ENCODE data around the gene AK4.
"Not testable (repeated sequence)": the region's sequence is repeated elsewhere in the genome, so short reads cannot be mapped to it uniquely, and the experiment has no call there.

AK4 gene

GRCh38 chr1:65231718-65232330, 83.8 kb downstream of the AK4 start:
- no peak for DNase-seq
- in situ Hi-C loops (cut with MboI; ENCODE audit: low pct_unique_long_range_greater_than_20kb, low sequenced_read_pairs): loop anchor here (25.0 kb wide), 1 partner anchor 455 kb away; no protein-coding TSS in a partner anchor

DNA sequence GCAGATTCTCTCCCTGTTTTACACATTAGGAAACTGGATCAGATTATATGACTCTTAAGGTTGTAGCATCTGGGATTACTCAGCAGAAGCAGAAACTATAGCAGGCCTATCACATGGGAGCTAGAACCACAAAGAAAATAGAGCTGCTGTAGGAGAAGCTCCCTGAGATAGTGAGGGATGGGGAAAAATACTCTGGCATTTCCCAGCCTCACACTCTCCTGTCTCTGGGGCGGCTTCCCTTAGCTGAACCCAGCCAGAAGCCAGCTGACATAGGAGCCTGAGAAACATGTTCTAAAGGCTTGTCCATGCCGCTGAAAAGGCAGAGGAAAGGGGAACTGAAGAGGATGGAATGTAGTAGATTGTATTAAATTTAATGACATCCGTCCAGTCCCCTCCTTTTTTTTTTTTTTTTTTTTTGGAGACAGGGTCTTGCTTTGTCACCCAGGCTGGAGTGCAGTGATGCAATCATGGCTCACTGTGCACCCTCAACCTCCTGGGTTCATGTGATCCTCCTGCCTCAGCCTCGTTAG, 84.5 kb downstream of the AK4 start:
- peak; percentile 34 for DNase-seq
- in situ Hi-C loops (cut with MboI; ENCODE audit: low pct_unique_long_range_greater_than_20kb, low sequenced_read_pairs): loop anchor here (25.0 kb wide), 1 partner anchor 455 kb away; no protein-coding TSS in a partner anchor

DNA sequence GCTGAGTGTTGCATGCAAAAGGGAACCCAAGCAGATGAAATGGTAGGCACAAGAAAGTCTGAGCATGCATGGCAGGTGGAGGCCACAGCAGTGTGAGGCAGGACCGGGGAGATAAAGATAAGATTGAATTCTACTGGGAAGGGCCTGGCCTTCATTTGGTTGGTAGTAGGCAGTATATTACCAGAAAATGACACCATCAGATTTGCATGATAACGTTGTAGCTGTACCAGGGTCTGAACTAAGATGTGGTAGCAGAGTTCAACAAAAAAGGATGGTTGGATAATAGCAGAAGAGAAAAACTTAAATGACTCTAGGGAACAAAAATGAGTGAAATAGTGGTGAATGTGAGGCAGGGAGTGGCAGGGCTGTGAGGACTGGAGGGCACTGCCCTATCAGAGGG, 85.8 kb downstream of the AK4 start:
- in situ Hi-C loops (cut with MboI; ENCODE audit: low pct_unique_long_range_greater_than_20kb, low sequenced_read_pairs): loop anchor here (25.0 kb wide), 1 partner anchor 454 kb away; no protein-coding TSS in a partner anchor
- DNase-seq: no peak

DNA sequence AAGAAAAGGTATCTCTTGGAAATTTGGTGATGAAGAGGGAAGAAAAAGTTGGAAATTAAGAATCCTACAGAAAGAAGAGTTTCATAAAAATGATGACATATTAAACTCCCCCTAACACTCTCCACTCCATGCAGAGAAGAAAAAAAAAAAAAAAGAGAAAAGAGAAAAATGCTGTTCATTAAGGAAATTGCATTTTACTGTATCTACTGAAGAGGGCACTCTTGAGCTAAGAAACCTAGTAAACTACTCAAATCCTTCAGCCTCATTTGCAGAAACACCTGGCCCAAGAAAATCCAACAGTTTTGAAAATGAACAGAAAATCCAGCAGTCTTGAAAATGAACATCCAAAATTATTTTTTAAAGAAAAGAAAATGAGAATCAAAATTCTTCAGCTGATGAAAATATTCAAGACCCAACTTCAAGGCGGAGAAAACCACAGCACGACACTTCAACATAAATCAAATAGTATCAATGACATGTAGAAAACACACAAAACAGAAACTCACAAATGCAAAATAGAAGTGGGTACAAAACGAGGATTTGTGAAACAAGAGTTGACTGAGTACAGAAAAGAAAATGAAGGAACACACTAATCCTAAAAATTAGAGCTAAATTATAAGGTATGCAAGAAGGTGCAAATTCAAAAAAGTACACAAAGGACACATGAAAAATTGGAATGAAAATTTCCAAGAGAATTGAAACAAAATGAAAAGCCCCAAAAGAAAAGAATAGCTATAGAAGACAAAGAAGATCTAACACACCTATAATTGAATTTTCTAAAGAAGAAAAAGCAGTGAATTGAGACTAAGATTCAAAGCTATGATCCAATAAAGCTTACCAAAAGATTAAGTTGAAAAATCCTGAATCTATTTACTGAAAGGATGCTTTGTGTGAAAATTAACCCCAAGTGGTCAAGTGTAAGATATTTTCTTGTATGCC, 88.1 kb downstream of the AK4 start:
- peak; percentile 77 for DNase-seq
- in situ Hi-C loops (cut with MboI; ENCODE audit: low pct_unique_long_range_greater_than_20kb, low sequenced_read_pairs): loop anchor here (25.0 kb wide), 1 partner anchor 451 kb away; no protein-coding TSS in a partner anchor

- in situ Hi-C loops (cut with MboI; ENCODE audit: low pct_unique_long_range_greater_than_20kb, low sequenced_read_pairs): loop anchor here (25.0 kb wide), 1 partner anchor 450 kb away; no protein-coding TSS in a partner anchor
- DNase-seq: not testable (repeated sequence)
Measured at GRCh38 chr1:65237088-65237487, 89.1 kb downstream of the AK4 start.

DNA sequence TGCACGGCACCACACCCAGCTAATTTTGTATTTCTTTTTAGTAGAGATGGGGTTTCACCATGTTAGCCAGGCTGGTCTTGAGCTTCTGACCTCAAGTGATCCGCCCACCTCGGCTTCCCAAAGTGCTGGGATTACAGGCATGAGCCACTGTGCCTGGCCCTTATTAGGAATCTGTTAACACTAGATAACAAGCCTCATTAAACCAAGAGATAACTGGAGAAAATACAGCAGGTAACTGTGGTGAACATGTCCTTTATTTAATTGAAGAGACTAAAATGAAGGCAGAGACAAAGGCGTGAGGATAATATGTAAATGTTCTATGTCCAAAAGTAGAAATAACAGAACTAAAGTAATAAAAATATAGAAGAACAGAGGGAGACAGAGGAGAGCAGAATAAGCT, 89.5 kb downstream of the AK4 start:
- DNase-seq: no peak
- in situ Hi-C loops (cut with MboI; ENCODE audit: low pct_unique_long_range_greater_than_20kb, low sequenced_read_pairs): loop anchor here (25.0 kb wide), 1 partner anchor 450 kb away; no protein-coding TSS in a partner anchor

GRCh38 chr1:65238010-65238409, 90.0 kb downstream of the AK4 start:
- no peak for DNase-seq
- in situ Hi-C loops (cut with MboI; ENCODE audit: low pct_unique_long_range_greater_than_20kb, low sequenced_read_pairs): loop anchor here (25.0 kb wide), 1 partner anchor 449 kb away; no protein-coding TSS in a partner anchor

DNA sequence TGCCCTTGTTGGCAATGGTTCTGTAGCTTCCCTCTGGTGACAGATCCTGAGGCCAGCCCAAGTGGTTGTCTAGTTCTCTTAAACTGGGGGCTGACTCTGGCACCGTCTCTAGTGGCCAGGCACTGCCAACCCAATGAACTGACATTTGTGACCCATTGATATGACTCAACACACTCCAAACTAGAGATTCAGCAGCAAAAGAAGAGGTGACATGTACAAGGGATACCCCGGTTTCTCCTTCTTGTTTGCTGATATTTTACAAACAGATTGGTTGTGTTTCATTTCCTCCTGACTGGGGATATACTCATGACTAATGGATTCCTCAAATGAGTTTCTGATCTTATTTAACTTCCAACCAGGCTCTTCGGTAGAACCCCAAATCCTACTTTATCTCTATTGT, 95.5 kb downstream of the AK4 start:
- DNase-seq: no peak
- in situ Hi-C loops (cut with MboI; ENCODE audit: low pct_unique_long_range_greater_than_20kb, low sequenced_read_pairs): loop anchor here (25.0 kb wide), 1 partner anchor 444 kb away; no protein-coding TSS in a partner anchor

DNA sequence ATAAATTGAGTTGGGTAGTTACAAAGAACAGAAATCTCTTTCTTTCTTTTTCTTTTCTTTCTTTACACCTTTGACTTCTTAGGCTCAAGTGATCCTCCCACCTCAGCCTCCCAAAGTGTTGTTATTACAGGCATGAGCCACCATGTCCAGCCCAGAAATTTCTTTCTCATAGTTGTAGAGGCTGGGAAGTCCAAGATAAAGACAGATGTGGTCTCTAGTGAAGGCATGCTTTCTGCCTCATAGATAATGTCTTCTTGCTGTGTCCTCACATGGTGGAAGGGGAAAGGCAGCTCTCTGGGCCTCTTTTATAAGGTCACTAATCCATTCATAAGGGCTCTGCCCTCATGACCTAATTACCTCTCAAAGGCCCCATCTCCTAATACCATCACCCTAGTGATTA, 97.3 kb downstream of the AK4 start:
- in situ Hi-C loops (cut with MboI; ENCODE audit: low pct_unique_long_range_greater_than_20kb, low sequenced_read_pairs): loop anchor here (25.0 kb wide), 1 partner anchor 442 kb away; no protein-coding TSS in a partner anchor
- DNase-seq: no peak

DNA sequence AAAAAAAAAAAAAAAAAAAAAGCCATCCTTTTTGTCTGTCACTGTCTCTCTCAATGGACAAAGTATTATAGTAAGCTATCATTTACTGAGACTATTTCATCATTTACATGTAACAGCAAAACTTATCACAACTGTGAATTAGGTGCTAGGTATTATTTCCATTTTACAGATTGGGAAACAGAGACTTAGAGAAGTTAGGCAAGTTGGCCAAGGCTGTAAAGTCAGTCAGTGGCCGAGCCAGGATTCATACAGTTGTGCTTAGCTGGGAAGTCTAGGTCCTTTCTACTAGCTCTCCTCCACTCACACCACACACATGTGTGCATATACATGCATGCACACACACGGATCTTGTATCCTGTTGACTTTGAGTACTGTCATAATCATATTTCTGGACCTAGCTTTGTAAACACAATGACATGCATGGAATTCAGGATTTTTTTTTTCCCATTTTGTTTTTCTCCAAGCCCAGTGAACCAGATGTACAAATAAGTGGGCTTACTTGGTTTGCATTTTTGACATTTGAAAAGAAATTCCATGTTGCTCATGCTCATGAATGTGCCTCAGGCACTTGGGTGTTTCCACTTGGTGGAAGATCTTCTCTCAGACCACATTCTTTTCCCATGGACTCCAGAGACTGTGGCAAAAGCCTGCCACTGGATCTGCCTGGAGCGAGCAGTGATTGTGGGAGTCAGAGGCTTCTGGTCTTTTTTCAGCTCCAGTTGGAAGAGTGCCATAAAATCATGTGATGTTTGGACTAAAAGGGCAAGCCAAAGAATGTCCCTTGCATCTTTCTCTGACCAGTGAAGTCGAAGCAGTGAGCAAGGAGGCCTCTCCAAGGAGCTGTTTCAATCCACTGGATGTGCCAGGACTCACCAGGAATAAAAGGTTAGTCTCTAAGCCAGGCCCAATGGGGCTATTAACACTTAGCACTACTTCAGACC, 99.7 kb downstream of the AK4 start:
- no peak for DNase-seq
- in situ Hi-C loops (cut with MboI; ENCODE audit: low pct_unique_long_range_greater_than_20kb, low sequenced_read_pairs): loop anchor here (25.0 kb wide), 1 partner anchor 440 kb away; no protein-coding TSS in a partner anchor

DNA sequence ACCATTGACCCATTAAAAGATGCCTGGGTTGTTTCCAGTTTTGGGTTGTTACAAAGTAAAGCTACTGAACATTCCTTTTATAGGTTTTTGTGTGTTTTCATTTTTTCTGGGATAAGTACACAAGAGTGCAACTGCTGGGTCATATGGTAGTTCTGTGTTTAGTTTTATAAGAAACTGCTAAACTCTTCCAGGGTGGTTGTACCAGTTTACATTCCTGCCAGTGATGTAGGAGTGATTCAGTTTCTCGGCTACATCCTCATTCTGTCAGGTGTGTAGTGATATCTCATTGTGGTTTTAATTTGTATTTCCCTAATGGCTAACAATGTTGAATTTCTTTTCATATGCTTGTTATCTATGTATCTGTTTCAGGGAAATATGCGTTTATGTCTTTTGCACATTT, 102.8 kb downstream of the AK4 start:
- in situ Hi-C loops (cut with MboI; ENCODE audit: low pct_unique_long_range_greater_than_20kb, low sequenced_read_pairs): no loop called here

GRCh38 chr1:65253800-65254319, 105.9 kb downstream of the AK4 start:
- DNase-seq: no peak
- in situ Hi-C loops (cut with MboI; ENCODE audit: low pct_unique_long_range_greater_than_20kb, low sequenced_read_pairs): no loop called here

More for the DNA sequence above, 102.8 kb downstream of the AK4 start:
- DNase-seq: no peak

GRCh38 chr1:65254320-65255034, 106.5 kb downstream of the AK4 start:
- in situ Hi-C loops (cut with MboI; ENCODE audit: low pct_unique_long_range_greater_than_20kb, low sequenced_read_pairs): no loop called here
- DNase-seq: peak; percentile 74

DNA sequence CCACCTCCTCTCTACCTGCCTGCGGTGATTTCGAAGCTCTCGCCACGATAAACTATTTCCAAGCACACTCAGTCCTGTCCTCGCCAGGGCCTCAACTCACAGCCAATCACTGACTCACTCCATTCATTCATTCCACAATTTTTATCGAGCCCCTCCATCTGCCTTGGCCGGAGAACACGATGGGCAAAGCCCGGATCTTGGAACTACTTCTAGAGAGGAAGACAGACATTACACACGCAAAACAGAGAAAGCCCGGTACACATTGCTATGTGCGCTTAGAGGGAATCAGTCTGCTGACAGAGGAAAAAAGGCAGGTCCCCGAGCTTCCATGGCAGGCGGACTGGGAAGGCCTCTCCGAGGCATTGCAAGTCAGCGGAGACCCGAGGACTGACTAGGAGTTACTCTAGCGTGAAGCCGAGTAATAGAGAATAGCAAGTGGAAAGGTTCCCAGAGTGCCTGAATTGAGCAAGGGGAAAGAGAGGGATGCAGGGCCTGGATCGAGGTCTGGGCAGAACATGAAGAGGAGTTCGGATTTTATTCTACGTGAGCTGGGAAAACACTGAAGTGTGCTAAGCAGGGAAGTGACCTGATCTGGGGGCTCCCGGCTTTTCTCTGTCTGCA, 107.1 kb downstream of the AK4 start:
- in situ Hi-C loops (cut with MboI; ENCODE audit: low pct_unique_long_range_greater_than_20kb, low sequenced_read_pairs): no loop called here
- no peak for DNase-seq

- in situ Hi-C loops (cut with MboI; ENCODE audit: low pct_unique_long_range_greater_than_20kb, low sequenced_read_pairs): no loop called here
- no peak for DNase-seq
Measured at GRCh38 chr1:65255656-65256050, 107.7 kb downstream of the AK4 start.

DNA sequence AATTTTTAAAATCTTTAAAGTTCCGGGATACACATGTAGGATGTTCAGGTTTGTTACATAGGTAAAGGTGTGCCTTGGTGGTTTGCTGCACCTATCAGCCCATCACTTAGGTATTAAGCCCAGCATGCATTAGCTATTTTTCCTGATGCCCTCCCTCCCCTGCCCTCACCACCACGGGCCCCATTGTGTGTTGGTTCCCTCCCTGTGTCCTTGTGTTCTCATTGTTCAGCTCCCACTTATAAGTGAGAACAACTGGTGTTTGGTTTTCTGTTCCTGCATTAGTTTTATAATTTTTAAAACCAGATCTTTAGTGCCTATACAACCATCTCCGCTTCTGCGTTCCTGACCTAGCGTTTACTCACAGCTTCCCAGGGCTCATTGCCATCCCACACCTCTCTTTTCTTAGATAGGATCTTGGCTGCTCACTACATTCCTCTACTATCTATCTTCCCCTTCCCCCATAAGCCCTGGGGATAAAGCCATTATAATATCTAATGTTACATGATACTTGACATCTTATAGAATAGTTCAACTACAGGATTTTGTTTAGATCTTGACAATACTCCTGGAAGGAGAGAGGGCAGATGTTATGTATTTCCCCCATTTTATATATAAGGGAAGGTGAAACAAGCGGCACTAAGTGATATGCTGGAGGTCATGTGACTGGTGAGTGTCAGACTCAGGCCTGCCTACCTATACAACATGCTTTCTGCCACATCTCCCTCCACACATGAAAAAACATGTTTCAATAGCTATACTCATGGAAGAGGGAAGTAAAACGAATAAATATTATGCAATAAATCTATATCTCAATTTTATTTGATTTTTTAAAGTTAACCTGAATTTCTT, 109.1 kb downstream of the AK4 start:
- no peak for DNase-seq
- in situ Hi-C loops (cut with MboI; ENCODE audit: low pct_unique_long_range_greater_than_20kb, low sequenced_read_pairs): no loop called here
